ENCODE results near the gene MERTK.
"Not testable (repeated sequence)": the region's sequence is repeated elsewhere in the genome, so short reads cannot be mapped to it uniquely, and the experiment has no call there.

The MERTK gene

DNA sequence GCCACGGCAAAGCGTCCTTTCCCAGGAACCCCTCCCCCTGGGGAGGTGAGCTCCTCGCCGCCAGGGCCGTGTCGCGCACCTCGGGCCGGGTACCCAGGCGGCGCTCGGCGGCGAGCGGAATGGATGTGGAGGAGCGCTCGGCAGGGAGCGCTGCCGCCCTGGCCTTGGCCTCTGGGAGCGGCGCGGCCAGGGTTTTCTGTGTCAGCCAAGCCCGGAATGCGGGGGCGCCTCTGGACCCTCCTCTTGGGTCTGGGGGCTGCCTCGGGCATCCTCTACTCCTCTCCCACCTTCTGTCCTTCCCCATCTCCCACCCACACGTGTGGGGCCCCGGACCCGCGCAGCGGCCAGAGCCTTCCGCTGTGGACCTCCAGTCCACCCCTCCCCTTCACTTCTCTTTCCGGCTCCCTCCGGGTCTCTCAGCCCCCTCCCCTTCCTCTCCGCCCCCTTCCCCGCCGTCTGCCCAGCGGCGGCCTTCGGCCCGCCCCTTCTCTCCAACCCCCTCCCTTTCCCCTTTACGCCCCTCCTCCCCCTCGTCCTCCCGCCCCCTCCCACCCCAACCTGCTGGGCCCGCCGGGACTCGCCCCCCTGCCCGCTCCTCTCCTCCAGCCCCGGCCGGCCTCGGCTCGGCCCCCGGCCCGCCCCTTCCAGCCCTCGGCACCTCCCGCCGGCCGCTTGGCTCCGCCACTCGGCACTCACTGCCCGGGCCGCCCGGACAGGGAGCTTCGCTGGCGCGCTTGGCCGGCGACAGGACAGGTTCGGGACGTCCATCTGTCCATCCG is at the start of gene MERTK:
TSS of gene MERTK (plus strand) at position 684 of the 779 bp plus-strand sequence. CDS start 129 bp downstream, outside the sequence.
- intact Hi-C loops (cut with DNase I): loop anchor here (5.0 kb wide), 1 partner anchor 154 kb away; no protein-coding TSS in a partner anchor

GRCh38 chr2:111850646-111851045 is 47.8 kb upstream of the MERTK start:
- DNase-seq: peak in 30 of 42 donors; percentile 5 to 68 (median 28)

More for the DNA sequence above, at the start of gene MERTK:
- DNase-seq: peak in 40 of 42 donors; percentile 63 to 90 (median 78)

DNA sequence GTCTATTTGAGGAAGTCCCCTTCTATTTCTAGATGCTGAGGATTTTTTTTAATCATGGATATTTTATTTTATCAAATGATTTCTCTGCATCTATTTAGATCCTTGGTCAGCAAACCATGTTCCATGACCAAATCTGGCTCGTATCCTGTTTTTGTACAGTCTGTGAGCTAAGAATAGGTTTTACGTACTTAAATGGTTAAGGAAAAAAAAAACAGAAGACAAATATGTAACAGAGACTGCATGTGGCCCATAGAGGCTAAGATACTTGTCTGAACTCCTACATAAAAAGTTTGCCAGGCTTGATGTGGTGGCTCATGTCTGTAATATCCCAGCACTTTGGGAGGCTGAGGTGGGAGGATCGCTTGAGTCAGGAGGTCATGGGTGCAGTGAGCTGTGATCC is 45.9 kb upstream of the MERTK start:
- DNase-seq; intact Hi-C loops (cut with DNase I): not testable (repeated sequence)

More at GRCh38 chr2:111850646-111851045, 47.8 kb upstream of the MERTK start:
- intact Hi-C loops (cut with DNase I): not testable (repeated sequence)

- DNase-seq; intact Hi-C loops (cut with DNase I): not testable (repeated sequence)
Measured at GRCh38 chr2:111860005-111860404, 38.4 kb upstream of the MERTK start.

DNA sequence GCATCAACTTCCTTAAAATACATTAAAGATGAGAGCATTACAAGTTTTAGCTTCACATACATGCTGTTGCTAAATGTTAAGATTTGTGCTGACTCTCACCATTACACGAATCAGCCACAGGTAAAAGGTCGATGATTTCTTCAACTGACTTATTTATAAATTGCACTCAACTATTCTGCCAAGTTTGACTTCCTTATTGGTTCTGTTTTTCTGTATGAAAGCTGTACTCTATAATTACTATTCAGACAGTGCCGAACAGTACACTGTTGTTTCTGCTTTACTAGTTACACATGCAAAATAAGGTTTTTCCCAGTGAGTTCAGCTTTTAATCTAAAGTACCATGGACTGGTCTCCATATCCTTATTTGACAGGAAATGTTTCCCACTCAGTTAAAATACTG is 33.3 kb upstream of the MERTK start:
- intact Hi-C loops (cut with DNase I); DNase-seq: not testable (repeated sequence)

GRCh38 chr2:111872806-111873205 is 25.6 kb upstream of the MERTK start:
- intact Hi-C loops (cut with DNase I); DNase-seq: not testable (repeated sequence)

GRCh38 chr2:111883661-111884591 is 14.5 kb upstream of the MERTK start, which contains the start of gene ANAPC1:
Gene ANAPC1, minus strand, starts transcription at chr2:111884193. Its CDS starts 3,368 bp downstream, at chr2:111880825.
- peak; percentile 74 to 95 (median 90) for DNase-seq
- intact Hi-C loops (cut with DNase I): no loop called here

DNA sequence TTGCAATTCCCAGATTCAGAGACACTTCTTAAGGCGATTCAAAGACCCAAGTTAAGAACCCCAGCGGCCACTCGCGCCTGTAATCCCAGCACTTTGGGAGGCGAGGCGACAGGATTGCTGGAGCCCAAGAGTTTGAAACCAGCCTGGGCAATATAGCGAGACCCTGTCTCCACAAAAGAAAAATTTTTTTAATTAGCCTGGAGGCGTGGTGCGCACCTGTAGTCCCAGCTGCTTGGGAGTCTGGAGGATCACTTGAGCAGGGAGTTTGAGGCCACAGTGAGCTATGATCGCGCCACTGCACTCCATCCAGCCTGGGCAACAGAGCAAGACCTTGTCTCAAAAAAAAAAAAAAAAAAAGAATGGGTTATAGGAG is 13.8 kb upstream of the MERTK start:
- intact Hi-C loops (cut with DNase I): no loop called here
- no peak for DNase-seq

DNA sequence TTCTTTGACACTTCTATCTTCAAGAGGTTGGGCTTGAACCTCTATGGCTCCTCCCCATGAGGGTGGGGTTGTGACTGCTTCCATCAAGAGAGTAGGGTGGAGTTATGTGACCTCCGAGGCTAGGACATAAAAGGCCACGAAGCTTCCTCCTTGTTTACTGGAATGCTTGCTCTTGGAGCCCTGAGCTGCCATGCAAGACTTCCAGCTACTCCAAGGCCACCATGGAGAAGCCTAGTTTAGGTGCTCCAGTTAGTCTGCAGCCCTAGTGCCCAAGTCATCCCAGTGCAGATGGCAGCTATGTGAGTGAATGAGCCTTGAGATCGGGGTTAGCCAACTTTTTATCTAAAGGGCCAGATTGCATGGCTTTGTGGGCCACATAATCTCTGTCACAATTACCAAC is 2.4 kb upstream of the MERTK start:
- intact Hi-C loops (cut with DNase I): loop anchor here (5.0 kb wide), 1 partner anchor 156 kb away; no protein-coding TSS in a partner anchor
- no peak for DNase-seq

GRCh38 chr2:111896576-111896975 is 1.8 kb upstream of the MERTK start:
- intact Hi-C loops (cut with DNase I): loop anchor here (5.0 kb wide), 1 partner anchor 156 kb away; no protein-coding TSS in a partner anchor

GRCh38 chr2:111897630-111897923 is 830 bp upstream of the MERTK start:
- DNase-seq: no peak
- intact Hi-C loops (cut with DNase I): loop anchor here (5.0 kb wide), 1 partner anchor 155 kb away; no protein-coding TSS in a partner anchor

More at GRCh38 chr2:111896576-111896975, 1.8 kb upstream of the MERTK start:
- peak in 1 of 42 donors; percentile 37 for DNase-seq

DNA sequence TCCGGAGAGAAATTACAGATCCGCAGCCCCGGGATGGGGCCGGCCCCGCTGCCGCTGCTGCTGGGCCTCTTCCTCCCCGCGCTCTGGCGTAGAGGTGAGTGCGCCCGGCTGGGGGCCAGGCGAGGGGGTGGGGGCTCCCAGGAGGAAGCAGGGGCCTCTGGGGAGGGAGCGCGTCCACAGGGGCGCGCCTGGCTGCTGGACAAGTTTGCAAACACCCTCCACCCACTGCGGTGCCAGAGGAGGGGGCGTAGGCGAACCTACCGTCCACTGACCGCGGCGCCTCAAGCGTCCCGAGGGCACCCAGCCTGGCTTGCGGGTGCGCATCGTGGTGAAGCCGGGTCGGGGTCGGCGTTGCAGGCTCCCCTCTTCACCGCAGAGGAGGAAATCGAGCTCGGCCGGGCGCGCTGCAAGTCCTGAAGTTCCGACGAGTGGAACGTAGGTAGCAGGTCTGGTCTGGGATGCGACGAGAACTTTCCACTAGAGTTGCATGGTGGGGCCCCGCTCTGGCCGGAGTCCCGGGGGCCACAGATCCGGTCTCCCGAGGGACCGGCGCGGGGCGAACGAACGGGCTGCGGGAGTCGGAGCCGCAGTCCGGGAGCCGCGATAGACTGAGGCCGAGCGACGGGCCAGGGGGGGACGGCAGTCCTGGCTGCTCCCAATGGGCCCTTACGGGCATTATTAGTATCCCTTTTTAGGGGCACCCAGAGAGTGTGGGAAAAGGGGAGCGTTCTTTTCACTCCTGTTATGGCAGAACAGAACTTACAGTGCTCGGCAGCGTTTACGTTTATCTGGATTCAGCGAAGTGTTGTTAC is 502 bp downstream of the MERTK start:
- intact Hi-C loops (cut with DNase I): loop anchor here (5.0 kb wide), 1 partner anchor 153 kb away; no protein-coding TSS in a partner anchor
- peak in 15 of 42 donors; percentile 15 to 58 (median 41) for DNase-seq

DNA sequence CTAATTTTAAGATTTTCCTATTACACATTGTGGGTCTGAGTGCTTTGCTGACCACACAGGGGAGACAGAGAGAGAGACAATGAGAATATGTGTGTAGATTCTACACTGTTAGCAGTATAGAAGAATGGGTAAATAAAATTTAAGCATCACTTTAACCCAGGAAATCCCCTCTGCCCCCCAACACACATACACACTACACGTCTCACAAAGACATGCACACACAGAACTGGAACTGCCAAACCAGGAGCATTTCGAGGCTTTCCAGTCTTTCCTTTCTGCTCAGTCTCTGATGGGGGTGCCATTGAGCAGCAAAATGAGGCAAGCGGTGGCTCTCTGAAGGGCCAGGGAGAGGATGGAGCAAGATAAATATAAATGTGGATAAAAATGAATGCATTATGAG is 2.5 kb downstream of the MERTK start:
- intact Hi-C loops (cut with DNase I): no loop called here

DNA sequence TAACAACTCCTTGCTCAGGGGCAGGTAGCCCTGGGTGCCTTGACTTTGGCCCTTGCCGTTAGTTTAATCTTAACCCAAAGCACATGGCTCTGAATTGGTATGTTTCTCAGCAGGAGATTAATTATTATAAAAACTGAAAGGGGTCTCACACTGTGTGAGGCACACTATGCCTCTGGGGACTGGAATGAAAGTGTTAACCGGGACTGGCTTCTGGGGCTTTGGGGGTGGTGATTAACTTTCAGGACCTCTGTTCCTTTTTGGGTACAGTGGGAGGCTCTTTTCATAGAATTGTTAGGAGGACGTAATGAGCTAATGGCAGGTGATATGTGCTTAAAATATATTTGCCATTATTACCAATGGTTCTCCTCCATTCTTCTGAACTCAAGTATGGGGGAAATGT is 5.1 kb downstream of the MERTK start:
- intact Hi-C loops (cut with DNase I): no loop called here
- DNase-seq: peak in 9 of 42 donors; percentile 25 to 73 (median 54)

More for the DNA sequence above, 2.5 kb downstream of the MERTK start:
- peak in 36 of 42 donors; percentile 34 to 85 (median 58) for DNase-seq

DNA sequence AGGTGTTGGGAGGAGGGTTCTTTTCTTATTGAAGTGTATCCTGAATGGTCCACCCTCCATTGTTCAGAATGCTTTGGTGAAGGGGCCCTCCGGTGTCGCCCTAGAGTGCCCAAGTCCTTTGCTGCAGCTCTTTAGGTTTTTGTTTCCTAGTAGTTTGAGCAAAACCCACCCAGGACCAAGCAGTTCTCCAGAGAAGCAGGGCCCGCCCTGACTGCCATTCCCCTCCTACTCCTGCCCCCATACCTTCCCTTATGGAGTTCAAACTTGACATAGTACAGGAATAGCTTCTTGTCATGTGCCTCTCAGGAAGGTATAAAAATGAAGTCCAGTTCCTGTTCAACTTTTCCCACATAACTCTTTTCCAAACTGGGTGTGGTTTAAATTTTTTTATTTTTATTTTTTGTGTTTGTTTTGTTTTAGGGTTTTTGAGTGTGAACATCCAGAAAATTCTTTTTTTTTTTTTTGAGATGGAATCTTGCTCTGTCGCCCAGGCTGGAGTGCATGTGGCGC is 5.6 kb downstream of the MERTK start:
- DNase-seq: peak in 32 of 42 donors; percentile 20 to 86 (median 52)
- intact Hi-C loops (cut with DNase I): no loop called here

- intact Hi-C loops (cut with DNase I): no loop called here
- peak in 2 of 42 donors; percentile 14 to 48 for DNase-seq
Measured at GRCh38 chr2:111904726-111905474, 6.5 kb downstream of the MERTK start.

DNA sequence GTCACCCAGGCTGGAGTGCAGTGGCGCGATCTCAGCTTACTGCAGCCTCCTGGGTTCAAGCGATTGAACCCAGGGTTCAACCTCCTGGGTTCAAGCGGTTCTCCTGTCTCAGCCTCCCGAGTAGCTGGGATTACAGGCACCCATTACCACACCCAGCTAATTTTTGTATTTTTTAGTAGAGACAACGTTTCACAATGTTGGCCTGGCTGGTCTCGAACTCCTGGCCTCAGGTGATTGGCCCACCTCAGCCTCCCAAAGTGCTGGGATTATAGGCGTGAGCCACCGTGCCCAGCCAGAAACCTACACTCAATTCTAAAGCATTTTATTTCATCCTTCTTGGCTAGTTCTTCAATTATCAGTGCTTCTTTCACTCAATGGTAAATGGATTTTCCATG is 7.1 kb downstream of the MERTK start:
- DNase-seq: peak in 3 of 42 donors; percentile 9 to 32 (median 24)
- intact Hi-C loops (cut with DNase I): not testable (repeated sequence)

Measured in head of caudate nucleus (tissue), 42 donors.